T47D (cell line): ENCODE measurements around the gene DNAH12.
A peak's percentile ranks its signal among the peaks of the same experiment; 100 is the strongest.

Experiments used
- DNase-seq, 2 experiments: peaks; one replicate each; pipeline versions ENCODE4 v3.0.0 to v3.0.0-alpha.2; 2011 to 2012; ENCODE audit warnings: low read depth in 1 of 2, low spot score in 1 of 2
- JUND ChIP-seq: IDR thresholded peaks from 2 replicates; pipeline ENCODE4 v1.6.1; 2012; ENCODE audit warnings: low read depth
- in situ Hi-C: cut with HindIII; loops from 2 replicates; pipeline ENCODE4 v1.10.0; 2016; ENCODE audit warnings: low sequenced_read_pairs, low pct_unique_long_range_greater_than_20kb

The DNAH12 gene

DNA sequence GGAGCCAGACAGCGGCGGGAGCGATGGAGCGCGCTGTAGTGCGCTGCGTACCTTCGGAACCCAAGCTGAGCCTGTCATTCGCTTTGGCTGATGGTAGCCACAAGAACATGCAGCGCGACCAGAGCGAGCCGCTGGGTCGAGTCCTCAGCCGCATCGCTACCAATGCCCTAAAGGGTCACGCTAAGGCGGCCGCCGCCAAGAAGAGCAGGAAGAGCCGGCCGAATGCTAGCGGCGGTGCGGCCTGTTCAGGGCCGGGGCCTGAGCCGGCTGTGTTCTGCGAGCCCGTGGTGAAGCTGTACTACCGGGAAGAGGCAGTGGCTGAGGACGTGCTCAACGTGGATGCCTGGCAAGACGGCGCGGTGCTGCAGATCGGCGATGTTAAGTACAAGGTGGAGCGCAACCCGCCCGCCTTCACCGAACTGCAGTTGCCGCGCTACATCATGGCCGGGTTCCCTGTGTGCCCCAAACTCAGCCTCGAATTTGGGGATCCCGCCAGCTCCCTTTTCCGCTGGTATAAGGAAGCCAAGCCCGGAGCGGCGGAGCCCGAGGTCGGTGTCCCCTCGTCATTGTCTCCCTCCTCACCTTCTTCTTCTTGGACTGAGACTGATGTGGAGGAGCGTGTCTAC is 12.4 kb upstream of the DNAH12 start:
- DNase-seq = no peak
- TF ChIP-seq JUND = no peak
- in situ Hi-C loops = no loop called here

DNA sequence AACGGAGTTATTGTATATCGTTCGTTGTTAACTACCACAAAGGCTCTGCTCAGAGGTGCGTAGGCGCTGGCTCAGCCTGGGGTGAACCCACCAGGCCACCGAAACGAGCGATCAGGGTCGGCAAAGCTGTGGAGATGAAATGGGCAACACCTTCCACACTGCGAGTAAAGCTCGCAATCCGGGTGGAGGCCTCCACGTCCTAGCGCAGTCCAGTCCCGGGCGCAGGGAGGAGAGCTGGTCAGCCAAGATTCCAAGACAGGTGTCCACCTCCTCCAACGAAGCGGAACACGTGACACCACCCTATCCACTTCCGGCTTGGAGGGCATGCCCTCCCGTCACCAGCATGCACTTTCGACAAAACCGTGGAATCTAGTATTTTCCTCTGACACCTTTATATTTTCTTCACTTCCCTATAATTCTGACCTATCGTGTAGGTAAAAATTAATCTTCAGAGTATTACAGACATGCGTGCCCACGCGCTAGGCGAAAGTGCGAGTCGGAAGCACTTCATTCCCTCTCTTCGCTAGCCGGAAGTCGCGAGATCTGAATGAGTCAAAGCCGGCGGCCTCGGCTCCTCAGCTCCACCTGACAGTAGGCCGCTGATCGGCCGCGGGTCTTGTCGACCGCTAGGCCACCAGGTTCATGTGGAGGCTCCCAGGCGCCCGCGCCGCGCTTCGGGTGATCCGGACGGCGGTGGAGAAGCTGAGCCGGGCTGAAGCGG is 11.8 kb upstream of the DNAH12 start, which contains the start of gene PDE12:
Gene PDE12, plus strand, starts transcription at position 537 of the 721 bp plus-strand sequence. Its CDS starts 106 bp downstream, at position 643.
- TF ChIP-seq JUND = no peak
- in situ Hi-C loops = no loop called here
- DNase-seq = peak; percentile 80 to 96

DNA sequence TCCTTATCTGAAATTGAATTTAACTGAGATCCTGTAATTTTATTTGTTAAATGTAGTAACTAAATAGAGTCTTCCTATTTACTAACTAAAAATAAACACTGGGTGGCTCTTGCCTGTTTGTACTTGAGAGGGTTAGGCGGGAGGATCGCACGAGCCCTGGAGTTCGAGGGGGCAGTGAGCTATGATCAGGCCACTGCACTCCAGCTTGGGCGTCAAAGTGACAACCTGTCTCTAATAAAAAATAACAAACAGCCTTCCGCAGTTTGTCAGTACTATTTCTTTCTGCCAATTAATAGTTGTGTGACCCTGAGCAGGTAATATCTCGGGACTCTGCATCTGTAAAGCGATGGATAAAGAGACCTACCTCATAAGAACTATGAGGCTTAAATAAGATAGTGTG is 11.2 kb upstream of the DNAH12 start:
- in situ Hi-C loops = no loop called here
- peak in 1 of 2 experiments; percentile 22 for DNase-seq

DNA sequence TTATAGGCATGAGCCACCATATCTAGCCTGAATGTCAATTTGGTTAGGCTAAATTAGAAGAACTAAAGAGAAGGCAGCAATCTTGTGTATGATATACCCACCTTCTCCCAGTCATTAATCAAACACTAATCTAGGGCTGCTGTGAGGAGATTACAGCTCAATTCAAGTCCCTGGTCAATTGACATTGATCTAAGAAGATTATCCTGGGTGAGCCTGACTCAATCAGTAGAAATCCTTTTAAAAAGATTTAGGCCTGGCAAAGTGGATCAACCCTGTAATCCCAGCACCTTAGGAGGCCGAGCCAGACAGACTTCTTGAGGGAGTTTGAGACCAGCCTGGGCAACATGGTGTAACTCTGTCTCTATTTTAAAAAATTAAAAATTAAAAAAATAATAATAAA is 2.5 kb upstream of the DNAH12 start:
- in situ Hi-C loops = no loop called here
- no peak for DNase-seq
- TF ChIP-seq JUND = no peak

More for the DNA sequence above, 11.2 kb upstream of the DNAH12 start:
- no peak for TF ChIP-seq JUND

DNA sequence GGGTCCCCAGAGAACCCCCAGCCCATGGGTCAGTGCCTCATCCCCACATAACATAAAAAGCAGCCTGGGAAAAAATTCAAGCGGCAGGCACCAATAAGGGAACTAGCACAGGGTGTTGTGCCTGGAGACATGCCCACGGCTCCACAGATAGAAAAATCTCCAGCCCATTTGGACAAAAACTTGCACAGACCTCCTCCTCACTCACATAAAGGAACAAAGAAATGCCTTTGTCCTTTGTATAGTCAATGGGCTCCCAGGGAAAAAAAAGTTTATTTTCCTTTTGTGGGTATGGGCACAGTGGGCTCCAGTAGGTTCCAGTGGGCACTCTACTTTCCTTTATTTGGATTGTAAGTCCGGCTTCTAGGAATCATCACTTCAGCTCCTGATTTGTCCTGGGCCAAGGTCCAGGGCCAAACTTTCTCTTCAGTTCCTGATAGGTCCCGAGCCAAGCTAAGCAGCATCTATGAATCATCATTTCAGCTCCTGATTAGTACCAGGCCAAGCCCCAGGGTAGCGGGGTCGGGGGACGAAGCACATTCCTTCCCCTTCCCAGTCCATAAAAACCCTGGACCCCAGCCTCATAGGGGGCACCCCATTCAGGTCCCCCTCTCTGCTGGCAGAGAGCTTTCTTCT is 1.6 kb upstream of the DNAH12 start:
- no peak for TF ChIP-seq JUND
- no peak for DNase-seq
- in situ Hi-C loops = no loop called here

DNA sequence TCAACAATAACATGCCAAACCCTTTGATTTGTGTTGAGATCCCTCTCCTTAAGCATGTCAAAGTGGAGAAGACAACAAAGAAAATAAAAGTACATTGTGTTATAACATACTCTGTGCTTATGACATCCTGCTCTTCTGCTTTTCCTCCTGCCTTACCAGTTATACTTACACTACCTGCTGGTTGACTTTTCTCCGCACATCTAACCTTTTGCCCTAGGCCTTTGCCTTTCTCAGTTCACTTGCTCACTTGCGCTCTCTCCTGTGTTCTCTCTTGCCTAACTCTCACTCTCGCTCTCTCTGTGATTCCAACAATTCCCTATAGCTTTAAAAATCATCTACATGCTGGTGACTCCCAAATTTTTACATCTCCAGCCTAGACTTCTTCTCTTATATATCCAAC is 5.7 kb downstream of the DNAH12 start:
- TF ChIP-seq JUND = no peak
- DNase-seq = peak in 1 of 2 experiments; percentile 59
- in situ Hi-C loops = no loop called here

DNA sequence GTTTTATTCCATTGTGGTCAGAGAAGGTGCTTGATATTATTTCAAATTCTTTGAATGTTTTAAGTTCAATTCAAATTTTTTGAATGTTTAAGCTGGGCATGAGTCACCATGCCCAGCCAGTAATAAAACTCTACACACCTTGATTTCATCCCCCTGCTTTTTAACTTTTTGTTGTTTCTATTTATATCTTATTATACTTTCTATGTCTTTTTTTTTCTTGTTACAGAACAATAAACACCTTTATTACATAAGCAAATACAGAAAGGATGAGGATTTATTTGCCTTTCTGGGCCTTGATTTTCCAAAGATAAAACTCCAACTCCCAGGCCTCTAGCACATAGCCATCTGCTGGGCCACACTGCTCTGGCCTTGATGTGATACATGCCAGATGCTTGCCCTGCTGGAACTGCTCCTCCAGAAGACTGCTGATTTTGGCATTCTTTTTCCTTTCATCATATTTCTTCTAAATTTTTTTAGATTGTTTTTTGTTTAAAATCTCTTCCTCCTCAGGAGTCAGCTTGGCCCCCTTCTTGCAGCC is 14.0 kb downstream of the DNAH12 start:
- in situ Hi-C loops = no loop called here

DNA sequence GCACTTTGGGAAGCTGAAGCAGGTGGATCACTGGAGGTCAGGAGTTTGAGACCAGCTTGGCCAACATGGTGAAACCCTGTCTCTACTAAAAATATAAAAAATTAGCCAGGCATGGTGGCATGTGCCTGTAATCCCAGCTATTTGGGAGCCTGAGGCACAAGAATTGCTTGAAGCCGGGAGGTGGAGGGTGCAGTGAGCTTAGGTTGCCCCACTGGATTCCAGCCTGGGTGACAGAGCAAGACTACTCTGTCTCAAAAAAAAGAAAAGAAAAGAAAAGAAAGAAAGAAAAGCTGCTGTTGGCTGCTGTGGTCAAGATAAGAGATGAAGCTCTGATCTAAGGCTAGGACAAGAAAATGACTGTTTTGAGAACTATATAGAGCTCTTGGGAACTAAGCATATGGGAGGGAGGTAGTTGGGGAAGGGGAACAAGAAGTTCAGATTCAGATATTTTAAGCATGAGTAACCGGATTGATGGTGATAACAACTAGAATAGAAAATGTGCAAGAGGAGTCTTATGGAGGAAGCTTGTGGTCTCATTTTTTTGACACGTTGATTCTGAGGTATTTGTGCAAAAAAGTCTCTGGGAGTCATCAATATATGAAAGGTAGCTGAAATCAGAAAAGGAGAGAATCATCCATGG is 25.7 kb downstream of the DNAH12 start:
- in situ Hi-C loops = no loop called here
- TF ChIP-seq JUND = no peak
- no peak for DNase-seq

More for the DNA sequence above, 14.0 kb downstream of the DNAH12 start:
- TF ChIP-seq JUND = no peak
- DNase-seq = peak in 1 of 2 experiments; percentile 11

DNA sequence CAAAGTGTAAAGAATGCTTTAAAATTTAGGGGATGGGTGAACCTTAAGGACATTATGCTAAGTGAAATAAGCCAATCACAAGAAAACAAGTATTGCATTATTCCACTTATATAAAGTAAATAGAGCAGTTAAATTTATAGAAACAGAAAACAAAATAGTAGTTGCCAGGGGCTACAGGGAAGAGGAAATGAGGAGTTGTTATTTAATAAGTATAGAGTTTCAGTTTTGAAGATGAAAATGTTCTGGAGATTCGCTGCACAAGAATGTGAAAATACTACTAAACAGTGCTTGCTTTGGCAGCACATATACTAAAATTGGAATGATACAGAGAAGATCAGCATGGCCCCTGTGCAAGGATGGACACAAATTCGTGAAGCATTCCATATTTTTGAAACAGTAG is 32.0 kb downstream of the DNAH12 start:
- no peak for TF ChIP-seq JUND
- in situ Hi-C loops = no loop called here
- DNase-seq = no peak

DNA sequence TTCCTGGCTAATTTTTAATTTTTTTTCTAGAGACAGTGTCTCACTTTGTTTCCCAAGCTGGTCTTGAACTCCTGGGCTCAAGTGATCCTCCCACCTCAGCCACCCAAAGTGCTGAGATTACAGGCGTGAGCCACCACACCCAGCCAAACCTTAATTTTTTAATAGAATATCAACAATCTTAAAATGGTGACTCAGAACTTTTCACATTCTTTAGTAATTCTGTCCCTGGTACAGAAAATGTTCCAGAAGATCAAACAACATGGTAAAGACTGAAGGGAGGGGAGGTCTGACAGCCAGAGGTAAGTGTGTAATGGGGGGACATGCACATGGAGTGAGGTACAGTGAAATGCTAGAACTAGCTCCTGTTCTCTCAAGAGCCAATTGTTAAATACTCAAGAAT is 38.2 kb downstream of the DNAH12 start:
- in situ Hi-C loops = no loop called here
- TF ChIP-seq JUND = no peak

DNA sequence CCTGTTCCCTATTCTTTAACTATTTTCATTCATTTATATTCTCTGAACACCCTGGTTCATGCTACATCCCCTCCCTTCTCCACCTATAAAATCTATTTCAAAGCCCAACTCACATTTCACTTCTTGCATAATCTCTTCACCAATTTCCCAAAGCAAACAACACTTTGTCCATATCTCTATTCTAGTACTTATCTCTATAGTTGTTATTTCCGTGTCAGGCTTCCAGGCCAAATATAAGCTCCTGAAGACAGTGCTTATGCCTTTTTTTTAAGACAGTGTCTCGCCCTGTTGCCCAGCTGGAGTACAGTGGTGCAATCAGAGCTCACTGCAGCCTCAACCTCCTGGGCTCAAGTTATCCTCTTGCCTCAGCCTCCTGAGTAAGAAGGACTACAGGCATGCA is 43.6 kb downstream of the DNAH12 start:
- TF ChIP-seq JUND = no peak
- in situ Hi-C loops = no loop called here
- DNase-seq = no peak

More for the DNA sequence above, 38.2 kb downstream of the DNAH12 start:
- DNase-seq = no peak

DNA sequence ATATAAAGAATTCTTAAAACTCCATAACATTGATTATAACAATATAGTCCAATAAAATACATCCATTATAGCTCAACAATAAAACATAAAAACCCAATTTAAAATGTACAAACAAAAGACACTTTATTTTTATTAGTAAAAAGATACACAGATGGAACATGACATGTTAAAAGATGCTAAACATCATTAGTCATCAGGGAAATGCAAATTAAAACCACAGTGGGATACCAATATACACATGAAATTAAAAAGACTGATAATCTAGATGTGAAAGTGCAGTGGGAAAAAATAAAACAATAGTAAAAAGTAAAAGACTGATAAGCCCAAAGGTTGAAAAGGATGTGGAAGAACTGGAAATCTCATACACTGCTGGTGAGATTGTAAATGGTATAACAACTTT is 46.2 kb downstream of the DNAH12 start:
- no peak for TF ChIP-seq JUND
- no peak for DNase-seq
- in situ Hi-C loops = no loop called here
